ENCODE data around the gene RAPGEF1.

Gene RAPGEF1

GRCh38 chr9:131728546-131728910, 11.3 kb downstream of the RAPGEF1 start:
- H3K4me3 ChIP-seq (ENCODE audit: low read depth, low read length): peak overlapping the region; percentile 13
- TF ChIP-seq, protein P1, sequence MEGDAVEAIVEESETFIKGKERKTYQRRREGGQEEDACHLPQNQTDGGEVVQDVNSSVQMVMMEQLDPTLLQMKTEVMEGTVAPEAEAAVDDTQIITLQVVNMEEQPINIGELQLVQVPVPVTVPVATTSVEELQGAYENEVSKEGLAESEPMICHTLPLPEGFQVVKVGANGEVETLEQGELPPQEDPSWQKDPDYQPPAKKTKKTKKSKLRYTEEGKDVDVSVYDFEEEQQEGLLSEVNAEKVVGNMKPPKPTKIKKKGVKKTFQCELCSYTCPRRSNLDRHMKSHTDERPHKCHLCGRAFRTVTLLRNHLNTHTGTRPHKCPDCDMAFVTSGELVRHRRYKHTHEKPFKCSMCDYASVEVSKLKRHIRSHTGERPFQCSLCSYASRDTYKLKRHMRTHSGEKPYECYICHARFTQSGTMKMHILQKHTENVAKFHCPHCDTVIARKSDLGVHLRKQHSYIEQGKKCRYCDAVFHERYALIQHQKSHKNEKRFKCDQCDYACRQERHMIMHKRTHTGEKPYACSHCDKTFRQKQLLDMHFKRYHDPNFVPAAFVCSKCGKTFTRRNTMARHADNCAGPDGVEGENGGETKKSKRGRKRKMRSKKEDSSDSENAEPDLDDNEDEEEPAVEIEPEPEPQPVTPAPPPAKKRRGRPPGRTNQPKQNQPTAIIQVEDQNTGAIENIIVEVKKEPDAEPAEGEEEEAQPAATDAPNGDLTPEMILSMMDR (IDR thresholded peaks at IDR 0.05; ENCODE audit: borderline replicate concordance, insufficient read depth, low read depth, low read length): no peak

GRCh38 chr9:131727795-131728545, 11.9 kb downstream of the RAPGEF1 start:
- TF ChIP-seq, protein P1 (IDR thresholded peaks at IDR 0.05; ENCODE audit: borderline replicate concordance, insufficient read depth, low read depth, low read length): no peak
- peak overlapping the region; percentile 7 for H3K4me3 ChIP-seq (ENCODE audit: low read depth, low read length)

GRCh38 chr9:131727184-131727759, 12.6 kb downstream of the RAPGEF1 start:
- H3K4me3 ChIP-seq (ENCODE audit: low read depth, low read length): no peak overlapping the region
- TF ChIP-seq, protein P1 (IDR thresholded peaks at IDR 0.05; ENCODE audit: borderline replicate concordance, insufficient read depth, low read depth, low read length): no peak

GRCh38 chr9:131724683-131725082, 15.2 kb downstream of the RAPGEF1 start:
- no peak overlapping the region for H3K4me3 ChIP-seq (ENCODE audit: low read depth, low read length)
- TF ChIP-seq, protein P1 (IDR thresholded peaks at IDR 0.05; ENCODE audit: borderline replicate concordance, insufficient read depth, low read depth, low read length): peak; percentile 17; the same call in 1 of the 2 replicates

- H3K4me3 ChIP-seq (ENCODE audit: low read depth, low read length): no peak overlapping the region
- TF ChIP-seq, protein P1 (IDR thresholded peaks at IDR 0.05; ENCODE audit: borderline replicate concordance, insufficient read depth, low read depth, low read length): no peak
These were observed 16.2 kb downstream of the RAPGEF1 start for GRCh38 chr9:131723632-131724031.

DNA sequence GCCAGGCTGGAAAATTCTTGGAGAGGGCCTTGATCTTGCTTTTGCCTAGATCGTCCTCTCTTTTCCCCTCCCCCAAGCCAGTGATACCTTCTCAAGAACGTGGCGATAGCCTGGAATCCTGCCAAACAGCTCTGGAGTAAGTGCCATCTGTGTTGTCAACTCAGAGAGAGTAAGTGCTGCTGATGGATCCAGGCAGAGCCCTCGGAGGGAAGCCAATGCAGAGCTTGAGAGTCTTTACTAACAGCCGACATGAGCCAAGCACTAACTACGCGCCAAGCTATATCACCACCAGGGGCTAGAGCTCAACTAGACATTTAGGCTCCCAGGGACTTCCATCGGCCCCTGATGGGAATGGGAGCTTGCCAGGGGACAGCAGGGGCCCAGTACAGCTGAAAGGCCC, 17.6 kb downstream of the RAPGEF1 start:
- TF ChIP-seq, protein P1 (IDR thresholded peaks at IDR 0.05; ENCODE audit: borderline replicate concordance, insufficient read depth, low read depth, low read length): no peak

GRCh38 chr9:131721076-131721475, 18.8 kb downstream of the RAPGEF1 start:
- TF ChIP-seq, protein P1 (IDR thresholded peaks at IDR 0.05; ENCODE audit: borderline replicate concordance, insufficient read depth, low read depth, low read length): no peak
- no peak overlapping the region for H3K4me3 ChIP-seq (ENCODE audit: low read depth, low read length)

More for the DNA sequence above, 17.6 kb downstream of the RAPGEF1 start:
- H3K4me3 ChIP-seq (ENCODE audit: low read depth, low read length): no peak overlapping the region
